ENCODE measurements around the gene PLPP3.

The PLPP3 gene

DNA sequence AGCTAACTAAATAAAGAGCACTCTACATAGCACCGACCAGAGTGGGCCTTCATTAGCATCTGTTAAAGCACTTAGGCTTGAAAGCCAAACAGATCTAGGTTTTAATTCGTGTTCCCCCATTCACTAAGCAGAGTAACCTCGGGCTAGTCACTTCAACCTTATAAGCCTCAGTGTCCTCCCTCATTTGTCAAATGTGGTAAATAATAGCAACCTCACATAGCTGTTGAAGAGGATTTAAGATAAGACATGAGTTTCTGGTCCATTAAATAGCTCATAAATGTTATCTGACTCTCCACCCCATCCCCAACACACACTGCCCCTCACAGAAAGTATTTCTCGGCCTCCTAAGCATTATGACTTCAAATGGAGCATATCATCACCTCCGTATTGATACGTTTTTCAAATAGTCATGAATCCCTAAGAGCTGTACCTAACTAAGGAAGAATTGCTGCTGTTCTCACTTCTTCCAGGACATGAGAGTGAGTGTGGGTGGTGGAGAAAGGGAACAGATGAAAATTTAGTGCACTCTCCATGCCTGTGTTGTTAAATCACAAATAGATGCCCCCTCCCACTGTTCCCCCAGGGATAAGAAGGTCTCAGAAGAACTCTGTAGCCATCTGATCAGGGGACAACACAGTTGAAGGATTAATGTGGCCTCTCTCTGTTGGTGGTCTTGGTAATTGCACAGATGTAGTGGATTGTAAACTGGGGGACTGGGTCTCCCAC, 47.6 kb downstream of the PLPP3 start:
- no peak overlapping the region for H3K4me2 ChIP-seq (ENCODE audit: low read length)
- no peak overlapping the region for H3K4me3 ChIP-seq (ENCODE audit: low read depth, low read length)
- H2AFZ ChIP-seq = no peak overlapping the region
- H3K9me3 ChIP-seq (ENCODE audit: control insufficient read depth, low read length) = no peaks in the 10 kb centered on the region
- H3K27ac ChIP-seq = no peak overlapping the region
- H3K9ac ChIP-seq = no peak overlapping the region
- H3K79me2 ChIP-seq = peaks cover 24% of the 10 kb centered on the region
- no peaks in the 10 kb centered on the region for H3K27me3 ChIP-seq (ENCODE audit: control insufficient read depth, insufficient read depth, low read length)
- no peaks in the 10 kb centered on the region for H3K36me3 ChIP-seq (ENCODE audit: control insufficient read depth, insufficient read depth, low read length)
- H3K4me1 ChIP-seq = peaks cover 47% of the 10 kb centered on the region
- TF ChIP-seq, protein P1, sequence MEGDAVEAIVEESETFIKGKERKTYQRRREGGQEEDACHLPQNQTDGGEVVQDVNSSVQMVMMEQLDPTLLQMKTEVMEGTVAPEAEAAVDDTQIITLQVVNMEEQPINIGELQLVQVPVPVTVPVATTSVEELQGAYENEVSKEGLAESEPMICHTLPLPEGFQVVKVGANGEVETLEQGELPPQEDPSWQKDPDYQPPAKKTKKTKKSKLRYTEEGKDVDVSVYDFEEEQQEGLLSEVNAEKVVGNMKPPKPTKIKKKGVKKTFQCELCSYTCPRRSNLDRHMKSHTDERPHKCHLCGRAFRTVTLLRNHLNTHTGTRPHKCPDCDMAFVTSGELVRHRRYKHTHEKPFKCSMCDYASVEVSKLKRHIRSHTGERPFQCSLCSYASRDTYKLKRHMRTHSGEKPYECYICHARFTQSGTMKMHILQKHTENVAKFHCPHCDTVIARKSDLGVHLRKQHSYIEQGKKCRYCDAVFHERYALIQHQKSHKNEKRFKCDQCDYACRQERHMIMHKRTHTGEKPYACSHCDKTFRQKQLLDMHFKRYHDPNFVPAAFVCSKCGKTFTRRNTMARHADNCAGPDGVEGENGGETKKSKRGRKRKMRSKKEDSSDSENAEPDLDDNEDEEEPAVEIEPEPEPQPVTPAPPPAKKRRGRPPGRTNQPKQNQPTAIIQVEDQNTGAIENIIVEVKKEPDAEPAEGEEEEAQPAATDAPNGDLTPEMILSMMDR (IDR thresholded peaks at IDR 0.05) = no peak

DNA sequence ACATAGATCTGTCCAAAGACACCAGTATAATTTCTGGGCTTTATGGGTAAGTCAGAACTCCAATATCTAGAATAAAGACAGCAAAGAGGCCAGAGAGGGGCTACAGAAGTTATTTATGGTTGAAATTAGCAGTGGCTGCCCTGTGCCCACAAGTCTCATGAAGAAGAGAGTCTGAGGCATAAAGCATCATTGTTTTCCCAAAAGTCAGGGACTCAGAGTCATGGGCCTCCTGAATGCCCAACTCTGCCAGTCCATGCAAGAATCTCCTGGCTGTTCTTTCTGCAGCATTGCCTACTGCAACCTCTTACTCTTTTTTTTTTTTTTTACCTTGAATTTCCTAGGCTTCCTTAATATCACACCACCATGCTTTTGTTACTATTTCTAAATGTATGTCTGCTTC, 49.6 kb downstream of the PLPP3 start:
- Histone ChIP-seq H3K4me3 (ENCODE audit: low read depth, low read length) (no peak overlapping the region), H3K9ac (no peak overlapping the region), H3K27ac (peak overlapping the region; percentile 37), H2AFZ (no peak overlapping the region), H3K4me1 (peaks cover 47% of the 10 kb centered on the region), H3K79me2 (peaks cover 24% of the 10 kb centered on the region), H3K36me3 (ENCODE audit: control insufficient read depth, insufficient read depth, low read length) (no peaks in the 10 kb centered on the region), H3K4me2 (ENCODE audit: low read length) (peak overlapping the region; percentile 1), H3K27me3 (ENCODE audit: control insufficient read depth, insufficient read depth, low read length) (no peaks in the 10 kb centered on the region), H3K9me3 (ENCODE audit: control insufficient read depth, low read length) (no peaks in the 10 kb centered on the region)
- TF ChIP-seq, protein P1 (IDR thresholded peaks at IDR 0.05) = no peak

DNA sequence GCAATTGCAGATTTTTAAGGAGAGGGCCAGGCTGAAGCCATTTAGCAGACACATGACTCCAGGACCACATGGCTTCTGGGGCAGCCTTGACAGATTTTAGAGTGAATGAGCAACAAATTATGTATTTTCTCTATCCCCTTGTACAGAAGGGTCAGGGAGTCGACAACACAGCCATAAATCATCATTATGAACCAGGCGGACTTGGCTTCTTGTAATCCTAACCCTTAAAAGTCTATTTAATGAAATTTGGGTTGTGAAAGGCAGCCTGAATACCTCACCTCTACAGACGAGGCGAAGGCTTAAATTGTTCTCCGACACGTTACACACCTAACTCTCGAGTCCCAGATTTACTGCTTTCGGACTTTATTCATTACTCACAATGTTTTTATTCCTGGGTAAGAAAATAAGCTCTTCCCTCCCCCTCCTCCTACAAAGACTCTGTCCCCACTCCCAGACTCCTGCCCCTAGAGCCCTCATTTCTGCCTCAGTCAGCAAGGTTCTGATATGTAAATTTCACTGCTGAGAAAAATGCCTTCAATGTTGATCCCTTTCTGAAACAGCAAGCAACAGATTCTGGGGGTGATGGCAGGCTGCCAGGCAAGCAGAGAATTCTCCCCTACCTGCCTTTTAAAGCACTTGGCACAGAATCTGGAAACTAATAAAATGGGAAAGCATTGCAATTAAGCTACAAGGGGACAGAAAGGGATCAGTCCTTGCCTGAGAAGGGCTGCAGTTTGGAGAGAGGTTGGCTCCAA, 51.6 kb downstream of the PLPP3 start:
- no peak overlapping the region for H2AFZ ChIP-seq
- peak overlapping the region; percentile 34 for H3K4me2 ChIP-seq (ENCODE audit: low read length)
- no peaks in the 10 kb centered on the region for H3K9me3 ChIP-seq (ENCODE audit: control insufficient read depth, low read length)
- no peaks in the 10 kb centered on the region for H3K36me3 ChIP-seq (ENCODE audit: control insufficient read depth, insufficient read depth, low read length)
- H3K4me1 ChIP-seq = peaks cover 51% of the 10 kb centered on the region
- H3K27me3 ChIP-seq (ENCODE audit: control insufficient read depth, insufficient read depth, low read length) = no peaks in the 10 kb centered on the region
- H3K9ac ChIP-seq = no peak overlapping the region
- H3K79me2 ChIP-seq = peaks cover 20% of the 10 kb centered on the region
- peak overlapping the region; percentile 1 for H3K4me3 ChIP-seq (ENCODE audit: low read depth, low read length)
- H3K27ac ChIP-seq = peak overlapping the region; percentile 67
- TF ChIP-seq, protein P1 (IDR thresholded peaks at IDR 0.05) = no peak

DNA sequence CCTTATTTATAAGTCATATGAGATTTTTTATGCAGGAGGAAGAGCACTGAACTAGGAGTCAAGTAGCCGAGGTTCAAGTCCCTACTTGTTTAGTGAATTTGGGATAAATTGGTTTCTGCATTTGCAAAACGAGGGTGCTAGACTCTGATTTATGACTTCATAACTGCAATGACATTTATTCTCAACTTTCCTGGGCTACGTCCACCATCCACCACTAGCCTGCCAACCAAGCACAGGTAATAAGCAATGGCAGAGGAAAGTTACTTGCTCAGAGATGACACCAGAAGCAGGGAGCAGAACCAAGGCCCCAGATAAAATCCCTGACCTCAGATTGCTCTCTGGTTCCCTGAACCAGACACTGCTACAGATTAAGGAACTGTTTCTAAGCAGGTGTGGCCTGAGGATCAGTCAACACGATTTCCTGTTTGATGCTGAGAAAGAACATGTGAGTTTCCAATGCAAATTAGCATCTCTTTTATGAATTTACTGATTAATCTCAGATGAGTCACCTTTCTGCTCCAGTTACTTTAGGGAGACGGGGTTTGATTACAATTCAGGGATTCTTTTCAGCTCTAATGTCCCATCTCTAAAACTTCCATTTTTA, 52.7 kb downstream of the PLPP3 start:
- H3K27me3 ChIP-seq (ENCODE audit: control insufficient read depth, insufficient read depth, low read length) = no peaks in the 10 kb centered on the region
- no peaks in the 10 kb centered on the region for H3K36me3 ChIP-seq (ENCODE audit: control insufficient read depth, insufficient read depth, low read length)
- H3K27ac ChIP-seq = peak overlapping the region; percentile 67
- H3K4me2 ChIP-seq (ENCODE audit: low read length) = peak overlapping the region; percentile 4
- peaks cover 50% of the 10 kb centered on the region for H3K4me1 ChIP-seq
- TF ChIP-seq, protein P1 (IDR thresholded peaks at IDR 0.05) = no peak
- peaks cover 13% of the 10 kb centered on the region for H3K79me2 ChIP-seq
- H3K9ac ChIP-seq = no peak overlapping the region
- H2AFZ ChIP-seq = no peak overlapping the region
- no peaks in the 10 kb centered on the region for H3K9me3 ChIP-seq (ENCODE audit: control insufficient read depth, low read length)
- H3K4me3 ChIP-seq (ENCODE audit: low read depth, low read length) = no peak overlapping the region
